GM19397 (cell line): Measurements from ENCODE around the gene CEP152.

Experiments used
- ATAC-seq: cut with Tn5 transposase; IDR thresholded peaks from one replicate; pipeline ENCODE4 v1.9.1; 2021; ENCODE audit warnings: mild to moderate bottlenecking, moderate library complexity; ENCODE audit not compliant: unreplicated experiment

Gene CEP152

DNA sequence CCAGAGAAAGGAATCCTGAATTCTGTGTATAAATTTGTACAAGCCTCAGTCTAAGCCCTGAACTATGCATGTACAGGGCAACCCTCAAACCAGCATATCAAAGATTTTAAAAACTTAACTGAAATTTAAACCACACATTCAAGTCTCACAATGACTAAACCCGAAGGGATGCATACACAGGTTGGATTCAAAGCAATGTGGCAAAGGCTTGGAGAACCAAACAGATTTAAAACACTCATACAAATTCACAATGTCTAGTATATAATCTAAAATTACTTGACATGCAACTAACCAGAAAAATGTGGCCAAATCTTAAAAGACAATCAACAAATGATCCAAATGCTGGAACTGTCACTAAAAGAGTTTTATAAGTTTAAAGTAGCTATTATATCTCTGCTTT is 36.4 kb downstream of the CEP152 start:
- no peak for ATAC-seq

DNA sequence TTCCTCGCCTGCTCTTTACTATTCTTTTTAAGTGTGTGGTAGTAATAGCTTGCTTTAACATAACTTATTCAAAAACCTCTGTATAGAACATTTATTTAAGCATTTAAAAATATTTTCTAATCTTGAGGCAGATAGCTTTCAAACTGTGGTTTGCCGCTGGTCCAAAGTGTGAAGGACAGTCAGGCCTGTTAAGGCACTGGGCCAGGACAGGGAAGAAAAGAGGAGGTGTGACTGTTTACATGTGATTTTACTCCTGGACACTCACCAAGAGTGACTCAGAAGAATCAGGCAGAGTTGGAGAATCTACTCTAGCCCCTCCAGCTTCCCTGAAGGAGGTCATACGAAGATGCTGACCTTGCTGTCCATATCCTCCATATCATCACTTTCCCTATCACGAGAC is 44.7 kb downstream of the CEP152 start:
- no peak for ATAC-seq

GRCh38 chr15:48765022-48765421 is 45.8 kb downstream of the CEP152 start:
- ATAC-seq: no peak

DNA sequence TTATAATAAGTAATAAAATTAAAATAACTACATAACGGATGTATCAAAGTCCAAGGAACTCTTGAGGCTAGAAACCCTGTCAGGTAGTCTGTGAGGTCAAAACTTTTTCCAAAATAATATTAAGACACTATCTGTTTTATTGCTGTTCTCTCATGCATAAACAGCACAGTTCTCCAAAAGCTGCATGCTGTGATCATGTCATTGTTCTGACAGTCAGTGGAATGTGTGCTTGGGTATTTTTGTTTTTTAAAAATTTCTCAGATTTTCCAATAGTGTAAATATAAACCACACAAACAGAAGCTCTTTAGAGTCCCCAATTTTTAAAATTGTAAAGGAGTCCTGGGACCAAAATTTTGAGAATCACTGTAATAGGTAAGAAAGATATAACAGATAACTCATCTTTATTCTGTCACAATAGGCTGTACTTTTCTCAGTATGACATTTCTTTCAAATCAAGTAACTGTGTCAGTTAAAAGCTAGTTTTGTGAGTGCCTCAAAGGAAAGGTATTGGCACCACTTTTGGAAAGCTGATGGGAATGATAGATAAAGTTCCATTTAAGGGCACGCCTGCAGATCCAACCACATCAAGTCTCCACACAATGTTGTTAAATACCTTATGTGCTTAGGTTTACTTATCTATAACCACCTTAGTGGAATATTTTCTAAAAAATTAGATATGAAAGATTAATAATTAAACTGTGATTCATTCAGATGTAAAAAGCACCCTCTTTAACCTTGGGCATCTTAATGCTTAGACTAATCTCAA is 49.3 kb downstream of the CEP152 start:
- no peak for ATAC-seq

DNA sequence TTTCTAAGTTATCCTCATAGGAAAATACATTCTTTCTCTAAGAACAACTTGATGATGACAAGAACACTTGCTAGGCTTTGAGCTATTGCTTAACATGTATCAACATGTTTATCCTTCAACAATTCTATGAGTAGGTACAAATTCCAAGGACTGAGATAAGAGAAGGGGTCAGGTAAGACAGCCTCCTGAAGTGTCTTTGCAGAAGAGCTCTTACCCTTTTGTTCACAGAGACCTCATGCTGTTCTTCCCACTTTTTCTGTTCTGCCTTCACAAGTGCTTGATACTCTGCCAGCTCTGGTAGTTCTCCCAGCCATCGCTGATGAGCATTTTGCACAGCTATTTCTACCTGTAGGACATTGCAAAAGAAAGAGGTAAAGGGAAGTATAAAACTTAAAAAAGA is 50.9 kb downstream of the CEP152 start:
- no peak for ATAC-seq

DNA sequence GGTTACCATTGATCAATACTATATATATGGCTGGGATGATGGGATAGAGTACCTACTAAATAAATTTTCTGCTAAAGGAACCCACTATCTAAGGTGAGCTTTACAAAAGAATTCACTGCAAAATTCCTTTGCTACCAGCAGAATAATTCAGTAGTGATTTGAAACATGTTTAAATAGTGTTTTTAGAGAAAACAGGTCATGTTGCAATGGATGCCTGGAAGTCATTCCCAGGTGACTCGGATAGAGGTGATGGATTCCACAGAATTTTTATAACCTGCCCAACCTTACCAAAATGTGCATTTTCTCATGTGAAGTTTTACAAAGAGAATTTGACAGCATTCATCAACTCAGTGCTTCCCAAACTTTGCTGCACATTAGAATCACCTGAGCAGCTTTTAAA is 53.2 kb downstream of the CEP152 start:
- ATAC-seq: no peak

GRCh38 chr15:48754011-48754410 is 56.9 kb downstream of the CEP152 start:
- no peak for ATAC-seq

DNA sequence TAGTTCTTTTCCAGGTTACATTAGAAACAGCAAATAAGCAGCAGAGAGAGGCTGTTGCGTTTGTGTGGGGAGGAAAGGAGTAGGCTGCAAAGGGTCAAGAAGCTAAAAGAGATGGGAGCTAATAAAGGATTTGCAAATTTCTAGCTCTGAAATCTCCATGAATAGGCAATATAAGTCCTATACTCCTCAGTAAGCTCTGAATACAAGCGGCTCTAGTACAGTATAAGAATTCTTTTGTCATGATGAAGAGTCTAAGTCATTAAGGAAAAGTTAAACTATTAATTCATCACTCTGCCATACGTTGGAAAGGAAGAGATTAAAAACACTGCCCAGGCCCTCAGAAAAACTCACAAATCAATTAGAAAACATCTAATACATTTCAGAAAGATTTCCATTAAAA is 59.3 kb downstream of the CEP152 start:
- no peak for ATAC-seq

GRCh38 chr15:48748535-48748934 is 62.3 kb downstream of the CEP152 start:
- ATAC-seq: no peak

- ATAC-seq: no peak
Measured at GRCh38 chr15:48733615-48734014, 77.3 kb downstream of the CEP152 start.

- no peak for ATAC-seq
Measured at GRCh38 chr15:48730506-48730905, 80.4 kb downstream of the CEP152 start.

GRCh38 chr15:48723969-48724368 is 86.9 kb downstream of the CEP152 start:
- no peak for ATAC-seq

GRCh38 chr15:48722764-48723661 is 87.9 kb downstream of the CEP152 start:
- no peak for ATAC-seq

- no peak for ATAC-seq
Measured at GRCh38 chr15:48721061-48721810, 89.6 kb downstream of the CEP152 start.

GRCh38 chr15:48720646-48721045 is 90.2 kb downstream of the CEP152 start:
- no peak for ATAC-seq

DNA sequence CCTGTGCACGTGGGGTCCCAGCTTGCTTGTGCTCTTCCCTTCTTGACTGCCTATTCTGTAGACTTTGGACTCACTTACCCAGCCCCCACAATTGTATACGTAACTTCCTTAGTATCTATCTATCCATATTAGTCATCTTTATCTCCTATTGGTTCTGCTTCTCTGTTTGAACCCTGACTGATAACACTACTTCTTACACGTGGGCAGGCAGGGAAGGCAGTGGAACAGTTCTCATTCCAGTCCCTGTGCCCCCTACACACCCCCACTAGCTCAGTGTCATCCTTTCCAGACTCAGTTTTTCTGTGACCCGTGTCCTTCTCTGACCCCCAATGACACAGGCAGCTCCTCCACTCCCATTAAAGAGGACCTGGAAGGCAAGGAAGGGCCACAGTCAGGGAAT is 91.2 kb downstream of the CEP152 start:
- no peak for ATAC-seq

DNA sequence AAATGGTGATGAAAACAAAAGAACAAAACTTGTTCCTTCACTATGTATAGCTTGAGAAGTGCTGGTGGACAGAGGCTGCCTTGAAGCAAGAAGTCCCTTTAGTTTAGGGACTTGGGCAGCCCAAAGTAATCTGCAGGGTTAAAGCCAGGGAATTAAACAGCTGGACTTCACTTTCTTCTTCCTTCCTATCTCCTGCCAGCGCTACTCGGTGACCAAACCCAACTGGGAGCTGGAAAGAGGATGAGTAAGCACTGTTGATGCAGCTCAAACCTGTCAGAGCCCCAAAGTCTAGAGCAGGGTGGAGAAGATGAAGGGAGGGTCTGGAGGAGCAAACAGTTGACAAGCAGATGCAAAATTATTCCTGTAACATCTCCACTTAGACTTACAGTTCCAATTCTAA is 92.2 kb downstream of the CEP152 start:
- no peak for ATAC-seq

- ATAC-seq: no peak
Measured at GRCh38 chr15:48717458-48717857, 93.4 kb downstream of the CEP152 start.

GRCh38 chr15:48712546-48712945 is 98.3 kb downstream of the CEP152 start:
- no peak for ATAC-seq

GRCh38 chr15:48710952-48711495 is 99.8 kb downstream of the CEP152 start:
- no peak for ATAC-seq

DNA sequence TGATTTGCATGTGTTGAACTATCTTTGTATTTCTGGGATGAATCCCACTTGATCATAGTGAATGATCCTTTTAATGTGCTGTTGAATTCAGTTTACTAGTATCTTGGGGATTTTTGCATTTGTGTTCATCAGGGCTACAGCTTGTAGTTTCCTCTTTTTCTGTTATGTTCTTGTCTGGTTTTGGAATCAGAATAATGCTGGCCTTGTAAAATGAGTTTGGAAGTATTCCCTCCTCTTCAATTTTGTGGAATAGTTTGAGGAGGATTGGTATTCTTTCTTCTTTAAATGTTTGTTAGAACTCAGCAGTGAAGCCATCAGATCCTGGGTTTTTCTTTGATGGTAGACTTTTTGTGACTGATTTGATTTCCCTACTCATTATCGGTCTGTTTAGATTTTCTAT is 102.2 kb downstream of the CEP152 start:
- ATAC-seq: no peak
